SKM-1 treated with dmso at 0.1 percent for 144 hours (cell line): ENCODE data around the gene BUD31.
"Not testable (repeated sequence)": the region's sequence is repeated elsewhere in the genome, so short reads cannot be mapped to it uniquely, and the experiment has no call there.

Experiments
- DNase-seq: peaks from one replicate; lab custom pipeline; 2025; ENCODE audit not compliant: unreplicated experiment; lab: John Stamatoyannopoulos, UW

The BUD31 gene

DNA sequence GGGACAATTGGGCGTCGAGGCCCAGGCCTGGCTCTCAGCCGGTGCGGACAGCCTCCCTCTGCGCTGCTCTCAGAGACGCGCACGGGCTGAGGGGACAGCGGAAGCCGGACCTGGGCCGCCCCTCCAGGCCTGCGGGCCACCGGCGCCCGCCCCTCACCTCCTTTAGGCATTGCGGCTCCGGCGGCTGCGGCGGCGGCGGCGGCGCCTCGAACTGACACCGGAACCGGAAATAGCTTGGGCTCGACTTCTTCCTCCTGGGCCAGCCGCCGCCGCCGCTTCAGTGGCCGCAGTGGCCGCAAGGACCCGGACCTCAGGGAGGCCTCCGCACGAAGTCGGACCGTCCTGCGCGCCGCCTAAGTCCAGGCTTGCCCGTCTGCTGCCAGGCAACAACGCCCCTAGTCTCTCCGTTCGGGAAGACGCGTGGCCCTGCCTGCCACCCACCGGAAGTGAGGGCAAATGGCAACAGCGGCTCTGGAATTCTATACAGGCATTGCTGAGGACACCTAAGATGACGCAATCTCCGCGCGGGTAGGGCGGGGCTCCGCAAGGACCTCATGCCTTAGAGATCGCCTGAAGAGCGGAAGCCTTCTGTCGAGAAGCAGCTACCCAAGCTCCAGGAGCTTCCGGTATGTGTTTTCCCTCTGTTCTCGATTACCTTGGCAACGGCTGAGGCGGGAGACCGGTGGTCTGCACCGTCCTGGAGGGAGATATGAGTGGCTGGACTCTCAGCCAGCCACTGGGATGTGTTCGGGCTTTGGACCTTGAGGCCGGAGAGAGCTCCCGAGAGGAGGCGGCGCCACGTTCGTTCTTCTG, at the start of gene BUD31, which contains the start of gene PDAP1:
Gene BUD31 (plus strand): TSS at position 591 of the 813 bp plus-strand sequence. CDS start 2,124 bp downstream, outside the sequence.
Gene PDAP1 (minus strand): TSS at position 219 of the 813 bp plus-strand sequence. CDS start 49 bp downstream, at position 170.
- DNase-seq = peak; percentile 92

DNA sequence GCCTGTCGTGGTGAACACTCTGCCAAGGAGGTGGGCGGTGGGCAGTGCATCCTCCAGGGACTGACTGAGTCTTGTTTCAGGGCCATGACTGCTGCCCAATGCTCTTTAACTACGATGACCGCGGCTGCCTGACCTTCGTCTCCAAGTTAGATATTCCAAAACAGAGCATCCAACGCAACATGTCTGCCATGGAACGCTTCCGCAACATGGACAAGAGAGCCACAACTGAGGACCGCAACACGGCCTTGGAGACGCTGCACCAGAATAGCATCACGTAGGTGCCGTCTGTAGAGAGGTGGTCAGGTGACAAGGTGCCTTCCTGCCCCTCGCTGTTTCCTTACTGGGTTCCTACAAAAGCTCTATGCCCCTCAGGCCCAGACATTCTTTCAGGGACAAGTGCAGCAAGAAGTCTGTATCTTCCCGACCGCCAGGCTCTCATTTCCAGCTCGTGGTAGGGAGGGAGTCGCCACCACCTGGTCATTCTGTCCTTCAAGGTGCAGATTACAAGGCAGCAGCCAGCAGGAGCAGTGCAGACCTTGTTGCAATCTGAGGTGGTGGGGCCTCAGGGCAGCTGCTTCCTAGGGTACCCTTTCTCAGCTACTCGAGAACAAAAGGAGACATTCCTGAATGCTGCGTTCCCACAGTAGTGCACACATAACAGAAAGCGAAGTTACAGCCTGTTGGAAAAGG, 49.2 kb upstream of the BUD31 start:
- no peak for DNase-seq

DNA sequence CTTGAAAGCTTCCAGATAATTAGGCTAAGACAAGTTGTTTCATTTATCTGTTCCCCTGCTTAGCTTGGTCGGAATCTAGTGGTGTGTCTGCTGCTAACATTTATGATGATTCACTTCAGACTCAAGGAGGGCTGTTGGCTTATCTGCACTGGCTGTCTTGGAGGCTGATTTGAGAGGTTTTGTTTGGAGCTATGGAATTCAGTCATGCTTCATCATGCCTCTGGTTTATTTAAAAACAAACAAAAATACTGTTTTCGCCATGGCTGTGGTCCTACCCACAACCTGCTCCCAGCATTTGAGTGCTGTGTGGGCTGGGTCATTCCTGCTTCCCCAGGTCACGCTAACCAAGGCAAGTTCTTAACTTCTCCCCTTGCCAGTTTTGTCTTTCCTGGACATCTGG, 46.0 kb upstream of the BUD31 start:
- DNase-seq = no peak

GRCh38 chr7:99363286-99363685, 45.5 kb upstream of the BUD31 start:
- DNase-seq = no peak

DNA sequence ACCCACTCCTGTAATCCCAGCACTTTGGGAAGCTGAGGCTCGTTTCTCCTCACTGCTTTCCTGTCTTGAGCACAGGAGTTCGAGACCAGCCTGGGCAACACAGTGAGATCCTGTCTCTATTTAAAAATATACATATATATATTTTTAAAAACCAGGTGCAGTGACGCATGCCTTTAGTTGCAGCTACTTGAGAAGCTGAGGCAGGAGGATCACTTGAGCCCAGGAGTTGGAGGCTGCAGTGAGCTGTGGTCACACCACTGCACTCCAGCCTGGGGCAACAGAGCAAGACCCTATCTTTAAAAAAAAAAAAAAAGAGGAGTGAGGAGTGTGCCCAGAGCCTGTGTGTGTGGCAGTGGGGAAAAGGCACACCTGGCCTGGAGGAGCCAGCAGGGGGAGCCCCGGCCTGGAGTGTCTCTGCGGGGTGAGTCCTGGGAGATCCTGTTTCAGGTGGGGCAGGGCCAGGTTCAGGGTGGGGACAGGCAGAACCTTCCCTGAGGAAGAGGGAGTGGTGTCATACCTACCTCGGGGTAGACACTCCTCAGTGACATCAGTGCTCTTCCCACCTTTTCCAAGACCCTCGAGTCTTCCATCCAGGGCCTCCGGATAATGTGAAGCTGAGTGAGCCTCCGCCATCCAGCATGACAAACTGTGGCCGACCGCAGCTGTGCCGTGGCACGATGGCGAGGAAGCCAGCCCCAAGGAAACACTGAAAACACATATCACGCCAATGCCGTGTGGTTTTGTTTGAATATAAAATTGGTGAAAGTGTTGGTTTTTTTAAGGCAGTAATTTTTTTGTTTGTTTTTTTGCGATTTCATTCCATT, 43.2 kb upstream of the BUD31 start:
- DNase-seq = no peak

- no peak for DNase-seq
Measured at GRCh38 chr7:99366646-99367045, 42.1 kb upstream of the BUD31 start.

- DNase-seq = no peak
Measured at GRCh38 chr7:99368750-99369389, 39.9 kb upstream of the BUD31 start.

GRCh38 chr7:99369767-99370391, 38.9 kb upstream of the BUD31 start:
- DNase-seq = no peak

- no peak for DNase-seq
Measured at GRCh38 chr7:99371376-99371920, 37.3 kb upstream of the BUD31 start.

- DNase-seq = no peak
Measured at GRCh38 chr7:99372275-99373090, 36.3 kb upstream of the BUD31 start.

DNA sequence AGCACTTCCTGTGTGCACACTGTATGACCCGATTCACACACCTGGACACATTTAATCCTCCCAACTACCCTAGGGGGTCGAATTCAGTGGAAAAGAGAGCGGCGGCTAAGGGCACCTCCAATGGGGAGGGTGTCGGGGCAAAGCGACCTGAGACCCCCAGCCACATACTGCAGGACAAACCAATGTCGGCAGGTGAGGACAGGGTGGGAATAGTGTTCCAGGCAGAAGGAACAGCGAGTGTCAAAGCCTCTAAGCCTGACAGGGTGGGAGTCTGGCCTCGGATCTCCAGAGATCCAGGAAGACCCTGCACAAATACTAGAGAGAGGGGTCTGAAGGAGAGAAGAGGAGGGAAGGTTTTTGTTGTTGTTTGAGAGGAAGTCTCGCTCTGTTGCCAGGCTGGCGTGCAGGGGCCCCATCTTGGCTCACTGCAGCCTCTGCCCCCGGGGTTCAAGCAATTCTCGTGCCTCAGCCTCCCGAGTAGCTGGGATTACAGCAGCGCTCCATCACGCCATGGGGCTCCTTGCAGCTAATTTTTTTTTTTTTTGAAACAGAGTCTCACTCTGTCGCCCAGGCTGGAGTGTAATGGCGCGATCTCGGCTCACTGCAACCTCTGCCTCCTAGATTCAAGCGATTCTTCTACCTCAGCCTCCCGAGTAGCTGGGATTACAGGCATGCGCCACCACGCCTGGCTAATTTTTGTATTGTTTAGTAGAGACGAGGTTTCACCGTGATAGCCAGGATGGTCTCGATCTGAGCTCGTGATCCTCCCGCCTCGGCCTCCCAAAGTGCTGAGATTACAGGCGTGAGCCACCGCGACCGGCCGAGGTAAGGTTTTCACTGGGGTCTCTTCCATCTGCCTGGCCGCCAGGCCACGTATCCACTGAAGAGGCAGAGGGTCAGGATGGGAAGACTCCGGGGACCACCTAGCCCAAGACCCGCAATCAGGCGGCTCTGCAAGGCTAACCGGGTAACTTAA, 35.4 kb upstream of the BUD31 start:
- no peak for DNase-seq

DNA sequence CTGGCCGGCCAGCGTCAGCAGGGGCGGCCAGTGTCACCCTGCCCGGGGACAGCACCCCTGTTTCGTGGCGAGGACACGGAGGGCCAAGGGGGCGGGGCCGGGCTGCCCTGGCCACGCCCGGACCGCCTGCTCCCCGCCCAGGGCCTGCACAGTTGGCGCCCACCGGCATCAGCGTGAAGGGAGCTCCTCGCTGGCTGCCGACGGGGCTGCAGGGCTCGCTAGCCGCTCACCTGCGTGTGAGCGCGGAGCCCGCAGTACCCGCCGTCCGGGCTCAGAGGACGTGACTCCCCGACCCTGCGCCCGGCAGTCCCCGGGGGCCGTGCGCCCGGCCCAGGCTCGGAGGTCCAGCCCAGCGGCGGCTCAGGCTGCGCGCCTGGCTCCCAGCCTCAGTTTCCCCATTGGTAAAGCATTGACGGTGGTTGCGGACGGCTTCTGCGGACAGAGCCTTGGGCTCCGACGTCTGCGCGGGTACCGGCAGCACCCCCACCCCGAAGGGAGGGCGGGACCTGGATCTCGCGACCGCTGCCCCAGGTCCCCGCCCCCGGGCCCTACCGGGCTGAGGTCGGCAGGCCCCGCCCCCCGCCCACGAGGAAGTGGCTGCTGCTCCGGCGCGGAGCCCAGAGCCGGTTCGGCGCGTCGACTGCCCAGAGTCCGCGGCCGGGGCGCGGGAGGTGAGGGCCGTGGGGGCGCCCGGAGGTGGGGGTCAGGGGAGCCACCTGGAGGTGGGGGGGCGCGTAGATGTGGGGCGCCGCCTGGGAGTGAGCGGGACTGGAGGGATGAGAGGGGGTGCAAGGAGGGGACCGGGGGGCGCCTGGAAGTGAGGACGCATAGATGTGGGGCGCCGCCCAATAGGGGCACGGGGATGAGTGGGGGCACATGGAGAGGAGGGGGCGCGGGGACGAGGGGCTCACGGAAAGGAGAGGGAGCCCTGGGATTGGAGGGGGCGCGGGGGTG, 34.4 kb upstream of the BUD31 start, which contains the start of gene ARPC1B:
Gene ARPC1B (plus strand): TSS at position 620 of the 954 bp plus-strand sequence. CDS start 10,985 bp downstream, outside the sequence.
- peak; percentile 67 for DNase-seq

DNA sequence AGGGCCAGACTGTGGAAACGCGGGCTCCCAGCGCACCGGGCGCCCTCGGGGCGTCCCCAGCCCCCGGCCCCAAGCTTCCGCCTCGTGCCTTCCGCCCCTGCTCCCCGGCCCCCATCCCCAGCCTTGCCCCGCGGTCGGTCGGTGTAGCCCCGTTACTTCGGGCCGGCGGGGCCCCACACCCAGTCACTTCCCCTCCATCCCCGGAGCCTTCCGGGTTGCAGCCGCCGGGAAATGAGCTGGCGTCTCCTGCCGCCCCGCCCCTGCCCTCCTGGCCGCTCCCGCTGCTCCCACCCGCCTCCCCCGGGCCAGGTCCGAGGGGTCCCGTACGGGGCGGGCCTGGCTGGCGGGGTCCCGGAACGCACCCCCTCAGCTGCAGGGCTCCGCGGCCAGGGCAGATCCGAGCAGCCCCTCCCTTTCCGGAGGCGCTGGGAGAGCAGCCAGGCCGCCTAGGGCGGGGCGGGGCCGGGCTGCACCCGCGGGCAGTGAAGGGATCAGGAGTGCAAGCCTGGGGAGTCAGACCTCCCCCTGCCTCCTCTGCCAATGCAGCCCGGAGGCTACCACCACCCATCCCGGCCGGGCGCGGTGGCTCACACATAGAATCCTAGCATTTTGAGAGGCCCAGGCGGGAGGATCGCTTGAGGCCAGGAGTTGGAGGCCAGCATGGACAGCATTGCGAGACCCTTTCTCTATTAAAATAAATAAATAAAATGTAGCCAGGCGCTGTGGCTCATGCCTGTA, 33.5 kb upstream of the BUD31 start:
- peak; percentile 72 for DNase-seq

DNA sequence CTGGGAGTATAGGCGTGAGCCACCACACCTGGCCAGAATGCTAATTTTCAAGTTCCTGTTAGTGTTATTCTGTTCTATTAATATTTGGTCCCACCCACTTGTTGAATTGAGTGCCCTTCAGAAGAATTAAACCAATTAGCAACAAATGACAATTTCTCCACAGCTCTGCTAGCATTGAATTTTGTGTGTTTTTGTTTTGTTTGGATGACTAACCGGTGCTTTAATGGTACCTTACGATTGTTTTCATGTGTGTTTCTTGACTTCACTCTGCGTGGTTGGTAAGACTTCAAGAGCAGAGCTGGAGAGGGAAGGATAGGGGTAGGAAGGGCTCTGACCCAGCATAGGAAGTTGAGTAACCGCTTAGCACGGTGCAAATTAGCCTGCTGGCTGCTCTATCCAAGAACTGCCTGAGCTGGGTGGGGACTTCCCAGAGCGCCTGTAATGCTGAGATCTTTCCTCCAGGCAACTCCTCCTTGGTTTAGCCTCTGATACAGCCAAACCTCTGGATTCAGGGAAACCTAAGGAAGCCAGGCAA, 29.7 kb upstream of the BUD31 start:
- peak; percentile 82 for DNase-seq

DNA sequence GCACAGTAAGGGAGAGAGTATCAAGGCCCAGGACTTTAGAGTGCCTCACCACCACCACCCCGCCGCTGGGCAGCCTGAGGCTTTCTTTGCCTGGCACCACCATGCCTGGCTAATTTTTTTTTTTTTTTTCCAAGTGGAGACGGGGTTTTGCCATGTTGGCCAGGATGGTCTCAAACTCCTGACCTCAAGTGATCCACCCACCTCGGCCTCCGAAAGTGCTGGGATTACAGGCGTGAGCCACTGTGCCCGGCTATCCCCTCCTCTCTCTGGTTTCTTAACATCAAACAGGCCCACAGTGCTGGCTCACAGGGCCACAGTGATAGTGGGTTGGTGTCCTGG, 29.1 kb upstream of the BUD31 start:
- DNase-seq = not testable (repeated sequence)
